Gastroesophageal sphincter (tissue), 3 donors: ENCODE measurements around the gene MARS1.

Experiments used
- CTCF ChIP-seq, 4 experiments: fragments of 200-600 bp in 2 of 4; fragments of 450-650 bp in 2 of 4; sonication (generic) in 1 of 4; IDR thresholded peaks; one replicate each; pipeline ENCODE4 v1.5.1; 2017 to 2019; ENCODE audit warnings: antibody characterized with exemption in 4 of 4, mild to moderate bottlenecking in 2 of 4, moderate library complexity in 2 of 4
- EP300 ChIP-seq: sonication (generic); formaldehyde crosslinking; IDR thresholded peaks from one replicate; pipeline ENCODE4 v1.6.1; 2017; ENCODE audit warnings: antibody characterized with exemption, mild to moderate bottlenecking
- POLR2AphosphoS5 ChIP-seq: sonication (generic); formaldehyde crosslinking; IDR thresholded peaks from one replicate; pipeline ENCODE4 v1.6.1; 2017; ENCODE audit warnings: antibody characterized with exemption

- TF ChIP-seq CTCF (IDR thresholded peaks at IDR 0.05) (no peak), EP300 (no peak), POLR2AphosphoS5 (no peak)
Measured at GRCh38 chr12:57476162-57476992, 11.5 kb upstream of the MARS1 start.
